Stomach smooth muscle (tissue), 2 donors: ENCODE data around the gene TTI1.
"Not testable (repeated sequence)": the region's sequence is repeated elsewhere in the genome, so short reads cannot be mapped to it uniquely, and the experiment has no call there.

Experiments
- H3K27ac ChIP-seq: one replicate; pipeline ENCODE4 v1.7.0; 2013; ENCODE audit warnings: mild to moderate bottlenecking, low read length, inconsistent platforms
- H3K27me3 ChIP-seq, 2 donors: one replicate each; pipeline ENCODE4 v1.7.0; 2013; ENCODE audit warnings: low read length in 2 of 2; ENCODE audit not compliant: insufficient read depth in 2 of 2, control insufficient read depth in 1 of 2
- H3K36me3 ChIP-seq, 2 donors: one replicate each; pipeline ENCODE4 v1.7.0; 2013; ENCODE audit warnings: low read length in 2 of 2; ENCODE audit not compliant: control insufficient read depth in 2 of 2, insufficient read depth in 2 of 2
- H3K4me1 ChIP-seq: one replicate; pipeline ENCODE4 v1.7.0; 2013; ENCODE audit warnings: low read length; ENCODE audit not compliant: control insufficient read depth, insufficient read depth
- H3K4me3 ChIP-seq, 2 donors: one replicate each; pipeline ENCODE4 v1.7.0; 2013; ENCODE audit warnings: low read length in 2 of 2
- H3K9ac ChIP-seq, 2 donors: one replicate each; pipeline ENCODE4 v1.7.0; 2013; ENCODE audit warnings: low read length in 2 of 2, mild to moderate bottlenecking in 1 of 2
- H3K9me3 ChIP-seq, 2 donors: one replicate each; pipeline ENCODE4 v1.7.0; 2013; ENCODE audit warnings: low read length in 2 of 2; ENCODE audit not compliant: control insufficient read depth in 2 of 2
- donor health status: healthy.
- donor health status: Pancreatic carcinoma.

Gene TTI1

GRCh38 chr20:38011696-38012095, 21.6 kb downstream of the TTI1 start:
- peaks cover 29 to 35% of the 10 kb centered on the region in 2 donors for H3K36me3 ChIP-seq
- no peaks in the 10 kb centered on the region for H3K4me1 ChIP-seq
- no peaks in the 10 kb centered on the region for H3K27me3 ChIP-seq
- H3K9me3 ChIP-seq = no peaks in the 10 kb centered on the region
- H3K9ac ChIP-seq = no peak overlapping the region
- H3K27ac ChIP-seq = no peak overlapping the region
- no peak overlapping the region for H3K4me3 ChIP-seq

GRCh38 chr20:38009416-38009815, 23.8 kb downstream of the TTI1 start:
- H3K4me1 ChIP-seq, H3K27ac ChIP-seq, H3K4me3 ChIP-seq, H3K27me3 ChIP-seq, H3K9ac ChIP-seq, H3K9me3 ChIP-seq: not testable (repeated sequence)
- peaks cover 28 to 32% of the 10 kb centered on the region in 2 donors for H3K36me3 ChIP-seq

GRCh38 chr20:38008233-38008944, 24.9 kb downstream of the TTI1 start:
- no peak overlapping the region for H3K27ac ChIP-seq
- no peaks in the 10 kb centered on the region for H3K9me3 ChIP-seq
- no peak overlapping the region for H3K9ac ChIP-seq
- H3K4me3 ChIP-seq = no peak overlapping the region
- H3K27me3 ChIP-seq = no peaks in the 10 kb centered on the region
- no peaks in the 10 kb centered on the region for H3K4me1 ChIP-seq
- peaks cover 25 to 32% of the 10 kb centered on the region in 2 donors for H3K36me3 ChIP-seq

- no peak overlapping the region for H3K4me3 ChIP-seq
- no peak overlapping the region for H3K27ac ChIP-seq
- H3K36me3 ChIP-seq = peaks cover 21 to 26% of the 10 kb centered on the region in 2 donors
- no peaks in the 10 kb centered on the region for H3K9me3 ChIP-seq
- no peak overlapping the region for H3K9ac ChIP-seq
- H3K27me3 ChIP-seq = no peaks in the 10 kb centered on the region
- H3K4me1 ChIP-seq = no peaks in the 10 kb centered on the region
These were observed 25.7 kb downstream of the TTI1 start for GRCh38 chr20:38007526-38007925.

GRCh38 chr20:38005903-38006302, 27.4 kb downstream of the TTI1 start:
- Histone ChIP-seq H3K27me3 (no peaks in the 10 kb centered on the region), H3K9me3 (no peaks in the 10 kb centered on the region), H3K27ac (no peak overlapping the region), H3K9ac (no peak overlapping the region), H3K36me3 (peaks cover 18 to 24% of the 10 kb centered on the region in 2 donors), H3K4me1 (no peaks in the 10 kb centered on the region), H3K4me3 (no peak overlapping the region)

- Histone ChIP-seq H3K36me3 (peaks cover 26 to 35% of the 10 kb centered on the region in 2 donors), H3K27ac (no peak overlapping the region), H3K4me3 (no peak overlapping the region), H3K4me1 (no peaks in the 10 kb centered on the region), H3K9ac (no peak overlapping the region), H3K27me3 (no peaks in the 10 kb centered on the region), H3K9me3 (no peaks in the 10 kb centered on the region)
These were observed 28.8 kb downstream of the TTI1 start for GRCh38 chr20:38004416-38004815.

- Histone ChIP-seq H3K27ac (no peak overlapping the region), H3K9me3 (no peaks in the 10 kb centered on the region), H3K9ac (no peak overlapping the region), H3K36me3 (peaks cover 40 to 48% of the 10 kb centered on the region in 2 donors), H3K27me3 (no peaks in the 10 kb centered on the region), H3K4me1 (no peaks in the 10 kb centered on the region), H3K4me3 (no peak overlapping the region)
These were observed 30.8 kb downstream of the TTI1 start for GRCh38 chr20:38002422-38002821.

GRCh38 chr20:38001981-38002380, 31.3 kb downstream of the TTI1 start:
- H3K27me3 ChIP-seq = no peaks in the 10 kb centered on the region
- H3K36me3 ChIP-seq = peaks cover 44 to 49% of the 10 kb centered on the region in 2 donors
- no peak overlapping the region for H3K4me3 ChIP-seq
- H3K4me1 ChIP-seq = no peaks in the 10 kb centered on the region
- H3K9me3 ChIP-seq = no peaks in the 10 kb centered on the region
- no peak overlapping the region for H3K27ac ChIP-seq
- no peak overlapping the region for H3K9ac ChIP-seq

- no peak overlapping the region for H3K4me3 ChIP-seq
- H3K36me3 ChIP-seq = peaks cover 49 to 55% of the 10 kb centered on the region in 2 donors
- no peaks in the 10 kb centered on the region for H3K9me3 ChIP-seq
- no peak overlapping the region for H3K27ac ChIP-seq
- H3K4me1 ChIP-seq = no peaks in the 10 kb centered on the region
- no peak overlapping the region for H3K9ac ChIP-seq
- H3K27me3 ChIP-seq = no peaks in the 10 kb centered on the region
These were observed 31.9 kb downstream of the TTI1 start for GRCh38 chr20:38001173-38001875.

GRCh38 chr20:38000293-38000692, 33.0 kb downstream of the TTI1 start:
- Histone ChIP-seq H3K36me3 (peaks cover 59 to 61% of the 10 kb centered on the region in 2 donors), H3K27me3 (no peaks in the 10 kb centered on the region)

More at GRCh38 chr20:38000293-38000692, 33.0 kb downstream of the TTI1 start:
- no peak overlapping the region for H3K9ac ChIP-seq
- no peak overlapping the region for H3K4me3 ChIP-seq
- no peaks in the 10 kb centered on the region for H3K4me1 ChIP-seq
- H3K27ac ChIP-seq = no peak overlapping the region
- H3K9me3 ChIP-seq = no peaks in the 10 kb centered on the region
